Suppressor macrophage treated with lipopolysaccharide for 4 hours (primary cell): ENCODE data around the gene MDH1.

Experiments
- DNase-seq: peaks from one replicate; pipeline ENCODE4 v3.0.0-alpha.2; 2020

Gene MDH1

GRCh38 chr2:63642946-63643345 lies 54.2 kb downstream of the MDH1 start:
- no peak for DNase-seq

- no peak for DNase-seq
Observed at GRCh38 chr2:63643486-63643885, 54.7 kb downstream of the MDH1 start.

DNA sequence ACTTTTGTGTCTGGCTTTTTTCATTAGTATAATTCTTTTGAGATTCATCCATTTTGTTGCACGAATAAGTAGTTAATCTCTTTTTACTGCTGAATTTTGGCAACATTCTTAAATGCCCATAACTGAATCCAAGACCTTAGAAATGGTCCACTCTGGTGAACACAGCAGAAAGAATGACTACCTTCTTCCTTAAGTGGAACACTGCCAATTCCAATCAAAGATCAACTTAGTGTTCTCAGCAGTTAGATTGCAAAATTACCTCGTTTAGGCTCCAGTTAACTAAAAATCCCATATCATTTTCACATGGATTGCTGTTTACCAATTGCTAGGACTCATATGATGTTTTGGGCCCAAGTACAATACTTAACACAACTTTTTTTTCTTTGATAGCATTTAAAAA lies 59.9 kb downstream of the MDH1 start:
- DNase-seq = no peak

GRCh38 chr2:63649829-63650228 lies 61.1 kb downstream of the MDH1 start:
- DNase-seq = no peak

DNA sequence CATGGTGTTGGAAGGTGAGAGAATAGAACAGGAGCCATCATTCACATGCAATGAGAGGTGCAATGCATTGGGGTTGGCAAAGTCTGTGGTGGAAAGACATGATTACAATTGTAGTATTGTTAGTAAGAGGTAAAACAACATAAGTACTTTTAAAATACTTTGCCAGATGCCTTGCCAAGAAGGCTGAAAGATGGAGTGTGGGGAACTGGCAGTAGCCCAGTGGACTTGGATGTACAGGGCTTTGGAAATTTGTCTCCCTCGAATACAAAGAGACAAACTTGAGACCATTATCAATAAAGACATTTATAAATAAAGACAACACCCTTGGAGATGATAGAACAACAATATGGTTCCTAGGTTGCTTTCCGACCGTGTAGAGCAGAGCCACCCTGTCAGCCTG lies 62.0 kb downstream of the MDH1 start:
- DNase-seq = no peak

- no peak for DNase-seq
Observed at GRCh38 chr2:63651356-63651755, 62.6 kb downstream of the MDH1 start.

DNA sequence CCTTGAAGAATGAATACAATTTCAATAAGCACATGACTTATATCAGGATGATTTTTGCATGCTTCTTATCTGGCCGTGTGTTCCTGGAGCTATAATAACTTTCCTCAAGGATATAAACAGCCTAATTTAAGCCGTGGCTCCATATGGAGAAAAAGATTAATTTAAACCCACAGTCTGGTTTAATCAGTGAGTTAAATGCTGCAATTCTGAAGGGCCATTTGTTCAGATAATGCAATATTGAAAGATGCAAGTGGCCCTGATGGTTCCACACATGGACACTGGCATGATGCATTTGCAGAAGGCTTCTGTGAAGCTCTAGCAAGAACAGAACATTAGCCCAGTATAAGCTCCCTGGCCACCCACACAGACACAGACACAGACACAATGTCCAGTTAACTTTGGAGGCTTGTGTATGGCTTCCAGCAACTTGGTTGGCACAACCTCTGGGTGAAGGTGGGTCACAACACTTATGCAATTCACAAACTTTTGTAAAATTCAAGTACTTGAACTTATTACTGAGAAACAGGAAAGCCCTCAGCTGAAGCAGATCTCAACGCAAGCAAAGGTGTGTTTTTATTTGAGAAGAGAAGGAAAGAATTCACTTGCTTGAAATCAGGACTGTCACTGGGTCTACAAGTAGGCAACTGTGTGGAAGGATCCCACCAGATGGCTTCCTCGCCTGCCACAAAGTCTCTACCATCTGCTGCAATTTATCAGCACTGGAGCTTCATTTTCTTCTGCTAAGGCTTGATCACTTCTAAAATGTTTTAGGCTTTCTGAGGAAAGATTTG lies 63.3 kb downstream of the MDH1 start:
- no peak for DNase-seq

DNA sequence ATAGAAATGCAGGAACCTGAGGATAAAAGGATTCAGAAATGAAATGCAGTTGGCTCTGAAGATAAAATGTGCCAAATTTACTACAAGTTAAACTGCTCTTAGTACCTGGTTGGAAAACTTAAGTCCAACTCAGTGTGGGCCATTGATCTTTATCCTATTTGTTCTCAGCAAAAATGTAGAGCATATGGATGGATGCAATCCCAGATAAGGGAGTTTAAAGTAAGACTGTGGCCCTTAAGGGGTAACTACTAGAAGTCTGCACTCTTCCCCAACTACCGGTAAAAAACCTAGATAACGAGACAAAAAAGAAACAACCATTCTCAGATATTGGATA lies 63.9 kb downstream of the MDH1 start:
- DNase-seq = no peak

DNA sequence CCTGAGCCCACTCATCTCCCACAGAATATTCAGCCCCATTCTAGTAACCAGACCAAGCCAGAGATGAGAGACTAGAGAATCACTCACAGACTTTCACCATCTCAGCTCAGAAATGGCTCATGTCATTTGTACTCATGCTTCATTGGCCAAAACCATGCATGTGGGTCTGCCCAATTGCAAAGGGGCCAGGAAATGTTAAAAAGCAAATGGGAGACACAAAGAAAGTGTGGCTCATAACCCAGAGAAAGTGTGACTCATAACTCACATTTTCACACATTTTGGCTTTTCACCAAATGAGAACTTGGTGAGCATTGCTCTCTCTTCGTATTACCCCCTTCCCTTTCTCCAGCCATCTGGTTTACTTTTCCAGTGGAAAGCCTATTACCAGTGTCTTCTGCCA lies 66.2 kb downstream of the MDH1 start:
- no peak for DNase-seq
